H1 (cell line): ENCODE results near the gene PHACTR1. TPM values are rescaled to one million over a fixed set of nuclear protein-coding genes. Genes with fewer than 3 reads are reported as not detected.

Experiments used
- CTCF ChIA-PET: fragments of 300-600 bp; sonication (Branson Sonifier 250); formaldehyde crosslinking; loops from one replicate; lab custom pipeline; 2021; ENCODE audit not compliant: partially characterized antibody; lab: Charles Lee
- POLR2A ChIA-PET: fragments of 300-600 bp; sonication (Branson Sonifier 250); formaldehyde crosslinking; loops from one replicate; lab custom pipeline; 2021; ENCODE audit warnings: inconsistent platforms; ENCODE audit not compliant: partially characterized antibody; lab: Charles Lee
- DNase-seq, 2 experiments: peaks; one replicate each; pipeline versions ENCODE4 v3.0.0 to v3.0.0-alpha.2; 2010 to 2022; ENCODE audit warnings: low spot score in 2 of 2, low read depth in 1 of 2, mixed read lengths in 1 of 2
- FAIRE-seq: peaks from 2 replicates; lab custom pipeline; 2011; peaks lifted over from hg19 to GRCh38; lab: Jason Lieb, UNC
- H2AFZ ChIP-seq: 2 replicates; pipeline ENCODE4 v1.8.1; 2012; ENCODE audit warnings: low read length, inconsistent platforms
- H2AK5ac ChIP-seq: 2 replicates; pipeline ENCODE4 v1.6.1; 2013; ENCODE audit warnings: low read depth, low read length
- H2BK120ac ChIP-seq: replicated peaks from 2 replicates; pipeline ENCODE3; 2013; ENCODE audit warnings: low read depth, low read length, inconsistent platforms
- H2BK12ac ChIP-seq: 2 replicates; pipeline ENCODE4 v1.6.1; 2013; ENCODE audit warnings: low read depth, low read length
- H2BK15ac ChIP-seq: 2 replicates; pipeline ENCODE4 v1.6.1; 2013; ENCODE audit warnings: low read length
- H2BK20ac ChIP-seq: 2 replicates; pipeline ENCODE4 v1.6.1; 2013; ENCODE audit warnings: low read length
- H2BK5ac ChIP-seq: 2 replicates; pipeline ENCODE4 v1.6.1; 2013; ENCODE audit warnings: low read depth, low read length
- H3K14ac ChIP-seq: 2 replicates; pipeline ENCODE4 v1.6.1; 2013; ENCODE audit warnings: inconsistent platforms; ENCODE audit not compliant: insufficient read length
- H3K18ac ChIP-seq: 2 replicates; pipeline ENCODE4 v1.6.1; 2013; ENCODE audit warnings: low read length; ENCODE audit errors: extremely low read depth
- H3K23ac ChIP-seq: 2 replicates; pipeline ENCODE4 v1.6.1; 2013; ENCODE audit warnings: inconsistent platforms; ENCODE audit not compliant: insufficient read length
- H3K23me2 ChIP-seq: 2 replicates; pipeline ENCODE4 v1.6.1; 2013; ENCODE audit warnings: low read depth, low read length
- H3K27ac ChIP-seq: 2 replicates; pipeline ENCODE4 v1.6.1; 2011; ENCODE audit warnings: low read depth, low read length, inconsistent platforms
- H3K27me3 ChIP-seq, 4 experiments: replicated peaks in 1 of 4; 1 replicate in 1 of 4; 2 replicates in 3 of 4; pipeline versions ENCODE4 v1.6.1 to v1.8.1; 2011 to 2013; ENCODE audit warnings: low read length in 3 of 4, mild to moderate bottlenecking in 3 of 4, inconsistent platforms in 2 of 4, mixed read lengths in 2 of 4, moderate library complexity in 1 of 4; ENCODE audit not compliant: control insufficient read depth in 3 of 4, insufficient read depth in 3 of 4; ENCODE audit errors: extremely low read depth in 1 of 4
- H3K36me3 ChIP-seq, 4 experiments: 2 replicates each; pipeline versions ENCODE4 v1.6.1 to v1.8.1; 2011 to 2013; ENCODE audit warnings: mild to moderate bottlenecking in 4 of 4, low read length in 3 of 4, moderate library complexity in 2 of 4, control low read depth in 1 of 4, inconsistent platforms in 1 of 4; ENCODE audit not compliant: insufficient read depth in 4 of 4, control insufficient read depth in 2 of 4
- H3K4ac ChIP-seq: replicated peaks from 2 replicates; pipeline ENCODE3; 2013; ENCODE audit warnings: low read length, low read depth, mixed read lengths, inconsistent platforms; ENCODE audit not compliant: insufficient read length
- H3K4me1 ChIP-seq, 4 experiments: replicated peaks in 1 of 4; 1 replicate in 1 of 4; 2 replicates in 3 of 4; pipeline versions ENCODE4 v1.6.1 to v1.8.1; 2011 to 2013; ENCODE audit warnings: low read length in 3 of 4, inconsistent platforms in 2 of 4, mixed read lengths in 1 of 4; ENCODE audit not compliant: insufficient read depth in 4 of 4, control insufficient read depth in 3 of 4
- H3K4me2 ChIP-seq, 2 experiments: 2 replicates each; pipeline versions ENCODE4 v1.6.1 to v1.8.1; 2011 to 2013; ENCODE audit warnings: low read depth in 2 of 2, low read length in 2 of 2, control low read depth in 1 of 2, inconsistent platforms in 1 of 2, mild to moderate bottlenecking in 1 of 2; ENCODE audit not compliant: insufficient read depth in 1 of 2
- H3K4me3 ChIP-seq, 4 experiments: fragments of 200-600, 300-600 bp in 1 of 4; sonication (generic), shearing (Covaris generic), sonication (Bioruptor Twin) in 1 of 4; 2 replicates each; pipeline versions ENCODE4 v1.5.1 to v1.8.1; 2011 to 2016; ENCODE audit warnings: low read length in 4 of 4, low read depth in 3 of 4, control low read depth in 2 of 4, inconsistent platforms in 2 of 4, mild to moderate bottlenecking in 2 of 4, mixed read lengths in 1 of 4, moderate library complexity in 1 of 4; ENCODE audit not compliant: insufficient read depth in 2 of 4; ENCODE audit errors: extremely low read depth in 1 of 4
- H3K56ac ChIP-seq: replicated peaks from 2 replicates; pipeline ENCODE3; 2013; ENCODE audit warnings: low read depth, mild to moderate bottlenecking, mixed read lengths, low read length, inconsistent platforms; ENCODE audit not compliant: insufficient read length
- H3K79me1 ChIP-seq: 2 replicates; pipeline ENCODE4 v1.6.1; 2013; ENCODE audit warnings: low read depth, low read length, control low read depth
- H3K79me2 ChIP-seq, 2 experiments: 2 replicates each; pipeline versions ENCODE4 v1.6.1 to v1.8.1; 2012 to 2013; ENCODE audit warnings: low read length in 2 of 2, mild to moderate bottlenecking in 2 of 2, inconsistent platforms in 1 of 2; ENCODE audit not compliant: insufficient read depth in 2 of 2, control insufficient read depth in 1 of 2
- H3K9ac ChIP-seq, 4 experiments: replicated peaks in 1 of 4; 1 replicate in 1 of 4; 2 replicates in 3 of 4; pipeline versions ENCODE4 v1.6.1 to v1.8.1; 2011 to 2013; ENCODE audit warnings: low read depth in 3 of 4, low read length in 3 of 4, control low read depth in 2 of 4, mild to moderate bottlenecking in 2 of 4, moderate library complexity in 2 of 4, inconsistent platforms in 1 of 4; ENCODE audit errors: extremely low read depth in 1 of 4
- H3K9me3 ChIP-seq, 2 experiments: 2 replicates each; pipeline versions ENCODE4 v1.6.1 to v1.8.1; 2012 to 2013; ENCODE audit warnings: mild to moderate bottlenecking in 2 of 2, moderate library complexity in 2 of 2, control low read depth in 1 of 2, inconsistent platforms in 1 of 2, low read depth in 1 of 2, low read length in 1 of 2, mixed read lengths in 1 of 2; ENCODE audit not compliant: insufficient read depth in 2 of 2
- H4K20me1 ChIP-seq, 2 experiments: replicated peaks in 1 of 2; 2 replicates each; pipeline versions ENCODE3 to v1.8.1; 2011 to 2013; ENCODE audit warnings: inconsistent platforms in 2 of 2, low read length in 2 of 2, mild to moderate bottlenecking in 1 of 2; ENCODE audit not compliant: insufficient read depth in 2 of 2, control insufficient read depth in 1 of 2
- H4K5ac ChIP-seq: 2 replicates; pipeline ENCODE4 v1.6.1; 2013; ENCODE audit warnings: low read length, low read depth, mixed read lengths, inconsistent platforms; ENCODE audit not compliant: insufficient read length
- H4K8ac ChIP-seq: 2 replicates; pipeline ENCODE4 v1.8.0; 2013; ENCODE audit warnings: mild to moderate bottlenecking, moderate library complexity, low read length, inconsistent platforms; ENCODE audit not compliant: insufficient read depth; ENCODE audit errors: extremely low read depth
- H4K91ac ChIP-seq: replicated peaks from 2 replicates; pipeline ENCODE3; 2013; ENCODE audit warnings: low read length, mixed read lengths, inconsistent platforms; ENCODE audit not compliant: insufficient read length
- BRCA1 ChIP-seq: IDR thresholded peaks from 2 replicates; pipeline ENCODE4 v1.6.1; 2012; ENCODE audit warnings: low read depth, low read length, improper control_type of control experiment
- EZH2 ChIP-seq: fragments of 200-600 bp; sonication (generic); IDR thresholded peaks from 2 replicates; pipeline ENCODE4 v1.7.1; 2012; ENCODE audit warnings: low read depth, mild to moderate bottlenecking, moderate library complexity, low read length, inconsistent platforms; ENCODE audit not compliant: severe bottlenecking
- FOSL1 ChIP-seq: IDR thresholded peaks from 2 replicates; pipeline ENCODE4 v1.6.1; 2011; ENCODE audit warnings: mild to moderate bottlenecking, low read depth, low read length, moderate library complexity; ENCODE audit not compliant: insufficient read depth
- JUND ChIP-seq: IDR thresholded peaks from 2 replicates; pipeline ENCODE4 v1.6.1; 2011; ENCODE audit warnings: mild to moderate bottlenecking, improper control_type of control experiment, low read length
- MAFK ChIP-seq: IDR thresholded peaks from 2 replicates; pipeline ENCODE4 v1.6.1; 2012; ENCODE audit warnings: low read depth, mild to moderate bottlenecking, improper control_type of control experiment, low read length
- NRF1 ChIP-seq: IDR thresholded peaks from 2 replicates; pipeline ENCODE4 v1.6.1; 2011; ENCODE audit warnings: mild to moderate bottlenecking, low read depth, low read length, improper control_type of control experiment
- POU5F1 ChIP-seq: IDR thresholded peaks from 2 replicates; pipeline ENCODE4 v1.6.1; 2011; ENCODE audit warnings: low read depth, mild to moderate bottlenecking, low read length, moderate library complexity
- SAP30 ChIP-seq: fragments of 300-600 bp; sonication (generic); IDR thresholded peaks from 2 replicates; pipeline ENCODE4 v1.7.1; 2012; ENCODE audit warnings: low read length, moderate library complexity, mild to moderate bottlenecking, inconsistent platforms; ENCODE audit not compliant: insufficient read depth, insufficient replicate concordance
- SIN3A ChIP-seq, 2 experiments: IDR thresholded peaks in 1 of 2; conservative IDR thresholded peaks in 1 of 2; 2 replicates each; pipeline ENCODE4 v1.6.1; 2011 to 2012; ENCODE audit warnings: low read length in 2 of 2, improper control_type of control experiment in 1 of 2, low read depth in 1 of 2, mild to moderate bottlenecking in 1 of 2
- SP2 ChIP-seq: IDR thresholded peaks from 2 replicates; pipeline ENCODE4 v1.6.1; 2012; ENCODE audit warnings: mild to moderate bottlenecking, low read length, inconsistent platforms
- TBP ChIP-seq: IDR thresholded peaks from 2 replicates; pipeline ENCODE4 v1.6.1; 2011; ENCODE audit warnings: low read depth, low read length, improper control_type of control experiment
- TEAD4 ChIP-seq: IDR thresholded peaks from 2 replicates; pipeline ENCODE4 v1.6.1; 2012; ENCODE audit warnings: low read depth, low read length, inconsistent platforms, mixed read lengths
- USF2 ChIP-seq: IDR thresholded peaks from 2 replicates; pipeline ENCODE4 v1.6.1; 2011; ENCODE audit warnings: low read length, improper control_type of control experiment
- ZNF274 ChIP-seq: IDR thresholded peaks from 2 replicates; pipeline ENCODE4 v1.7.0; 2012; ENCODE audit warnings: low read length, borderline replicate concordance; ENCODE audit errors: extremely low read depth
- WGBS, 2 experiments: shearing (Covaris generic) in 1 of 2; methylation state at CpG; one replicate each; pipeline versions ENCODE4 v1.1.6 to v1.1.7; 2013 to 2015; ENCODE audit warnings: low lambda C conversion rate in 2 of 2, mixed read lengths in 2 of 2, inconsistent platforms in 1 of 2, low coverage in 1 of 2, missing lambda C conversion rate in 1 of 2; ENCODE audit not compliant: insufficient replicate concordance in 2 of 2, insufficient coverage in 1 of 2, insufficient read length in 1 of 2; ENCODE audit errors: extremely low coverage in 1 of 2, missing lambda C conversion rate in 1 of 2; 5-methylcytosine and 5-hydroxymethylcytosine counted together
- polyA plus RNA-seq, 7 experiments: library from polyadenylated mRNA; depleted of rRNA in 3 of 7; stranded (reverse) in 5 of 7; unstranded in 2 of 7; fragments of >200 nt in 5 of 7; fragments of 200-250 nt in 2 of 7; gene quantifications; 1 replicate in 5 of 7; 2 replicates in 1 of 7; 4 replicates in 1 of 7; pipeline versions ENCODE4 v1.2.1 to v1.2.3, GENCODE V29; 2011 to 2013; ENCODE audit warnings: missing spikeins in 2 of 7, mixed read lengths in 2 of 7
- total RNA-seq: library from RNA; stranded (reverse); fragmentation: NEBNext Ultra II Directional; extraction: Animal tissue kit (Norgen Biotek cat#: 25700); gene quantifications from 2 replicates; pipeline ENCODE4 v1.2.1, GENCODE V29; 2021

Gene PHACTR1
- total and polyA plus RNA-seq, 2 of the 8 experiments (the other 6 are each of a cell fraction or from before 2014, with no cell fraction given), result 3.9 to 17.1 TPM

- 92% methylated on average over 4 of the region's 4 CpGs; no CpG with 5 or more reads in 1 of the 2 experiments for whole genome bisulfite sequencing, 2 experiments
- FAIRE-seq, result no peak
- TF ChIP-seq POU5F1 (no peak), FOSL1 (no peak), MAFK (no peak), SIN3A (conservative IDR thresholded peaks at IDR 0.05 in 1 of 2, IDR thresholded peaks at IDR 0.05 in 1 of 2; ENCODE audit: low read depth in 1 of 2, low read length in 2 of 2) (no peak), JUND (no peak), EZH2 (no peak), TBP (no peak), TEAD4 (no peak), SAP30 (no peak), BRCA1 (no peak), SP2 (no peak), ZNF274 (no peak), USF2 (no peak), NRF1 (no peak)
Measured at GRCh38 chr6:13081189-13081563, 364.6 kb downstream of the PHACTR1 start.

More at GRCh38 chr6:13081189-13081563, 364.6 kb downstream of the PHACTR1 start:
- 0 out of 8 replicates have a peak, but pooled peaks cover 0 to 2% (median 0%) of the 10 kb centered on the region in 4 experiments for H3K36me3 ChIP-seq
- H2BK20ac ChIP-seq, result no peak overlapping the region
- no peak overlapping the region for H3K4ac ChIP-seq
- no peak overlapping the region for H2BK15ac ChIP-seq
- H3K23me2 ChIP-seq, result no peaks in the 10 kb centered on the region
- no peak overlapping the region for H3K4me2 ChIP-seq
- H2BK120ac ChIP-seq, result no peak overlapping the region
- no peak for DNase-seq
- H3K9ac ChIP-seq, result no peak overlapping the region
- H3K27ac ChIP-seq, result no peak overlapping the region
- H3K79me1 ChIP-seq, result no peaks in the 10 kb centered on the region
- no peaks in the 10 kb centered on the region for H3K79me2 ChIP-seq
- peaks cover under 1 to 6% (median 3%) of the 10 kb centered on the region in 4 experiments; a peak in 2 of 7 replicates for H3K4me1 ChIP-seq
- POLR2A ChIA-PET, result no interaction called here
- CTCF ChIA-PET, result interaction anchor here (1.2 kb wide), 1 partner anchor 20 kb away, joined by 3 read pairs; no protein-coding TSS in a partner anchor
- H4K91ac ChIP-seq, result no peak overlapping the region
- no peak overlapping the region for H3K14ac ChIP-seq
- no peak overlapping the region for H3K18ac ChIP-seq
- H2AK5ac ChIP-seq, result no peak overlapping the region
- no peak overlapping the region for H3K23ac ChIP-seq
- H2BK12ac ChIP-seq, result no peak overlapping the region
- H2BK5ac ChIP-seq, result no peak overlapping the region
- H3K56ac ChIP-seq, result no peak overlapping the region
- no peak overlapping the region for H2AFZ ChIP-seq
- H3K9me3 ChIP-seq, result no peaks in the 10 kb centered on the region
- H4K5ac ChIP-seq, result no peak overlapping the region
- no peaks in the 10 kb centered on the region for H4K20me1 ChIP-seq
- H3K4me3 ChIP-seq, result no peak overlapping the region
- H4K8ac ChIP-seq, result no peak overlapping the region
- no peaks in the 10 kb centered on the region for H3K27me3 ChIP-seq
